Epithelial cell of esophagus (primary cell): Measurements from ENCODE around the gene MMP25.
"Not testable (repeated sequence)": the region's sequence is repeated elsewhere in the genome, so short reads cannot be mapped to it uniquely, and the experiment has no call there.

Source experiments
- DNase-seq: peaks from one replicate; pipeline ENCODE4 v3.0.0; 2010; ENCODE audit warnings: low read depth
- H3K4me3 ChIP-seq: 2 replicates; pipeline ENCODE4 v1.5.1; 2011; ENCODE audit warnings: mild to moderate bottlenecking, low read length, control low read depth
- CTCF ChIP-seq: IDR thresholded peaks from 2 replicates; pipeline ENCODE4 v1.5.1; 2011; ENCODE audit warnings: low read depth, mild to moderate bottlenecking, low read length, control low read depth, inconsistent platforms; ENCODE audit not compliant: insufficient read depth; ENCODE audit errors: missing control alignments

The MMP25 gene

GRCh38 chr16:3070608-3071111 lies 24.3 kb downstream of the MMP25 start:
- DNase-seq = no peak
- no peak overlapping the region for H3K4me3 ChIP-seq
- no peak for TF ChIP-seq CTCF

- no peak overlapping the region for H3K4me3 ChIP-seq
- DNase-seq = no peak
- TF ChIP-seq CTCF = no peak
Observed at GRCh38 chr16:3071655-3072054, 25.3 kb downstream of the MMP25 start.

- H3K4me3 ChIP-seq, DNase-seq: not testable (repeated sequence)
Observed at GRCh38 chr16:3072148-3072547, 25.8 kb downstream of the MMP25 start.

- H3K4me3 ChIP-seq, DNase-seq: not testable (repeated sequence)
Observed at GRCh38 chr16:3072576-3073263, 26.4 kb downstream of the MMP25 start.

- no peak for TF ChIP-seq CTCF
- no peak for DNase-seq
- H3K4me3 ChIP-seq = no peak overlapping the region
Observed at GRCh38 chr16:3073448-3073847, 27.1 kb downstream of the MMP25 start.

GRCh38 chr16:3074860-3075522 lies 28.6 kb downstream of the MMP25 start:
- TF ChIP-seq CTCF = no peak
- H3K4me3 ChIP-seq = no peak overlapping the region
- no peak for DNase-seq

GRCh38 chr16:3075523-3075915 lies 29.2 kb downstream of the MMP25 start:
- DNase-seq = no peak
- TF ChIP-seq CTCF = no peak
- H3K4me3 ChIP-seq = no peak overlapping the region

- not testable (repeated sequence) for H3K4me3 ChIP-seq, DNase-seq
Observed at GRCh38 chr16:3075946-3076345, 29.6 kb downstream of the MMP25 start.
